HEK293T (cell line): ENCODE data around the gene TSC22D3.
A peak's percentile ranks its signal among the peaks of the same experiment; 100 is the strongest.
"Not testable (repeated sequence)": the region's sequence is repeated elsewhere in the genome, so short reads cannot be mapped to it uniquely, and the experiment has no call there.

Source experiments
- CTCF ChIA-PET: fragments of 350-600 bp; formaldehyde crosslinking; extraction: SDS; loops from one replicate; lab custom pipeline; 2021; ENCODE audit warnings: antibody characterized with exemption, inconsistent platforms; lab: Yijun Ruan, JAX
- POLR2A ChIA-PET: fragments of 350-600 bp; formaldehyde crosslinking; extraction: SDS; loops from one replicate; lab custom pipeline; 2020; ENCODE audit warnings: antibody characterized with exemption, inconsistent platforms; lab: Yijun Ruan, JAX
- DNase-seq: peaks from one replicate; pipeline ENCODE4 v3.0.0; 2012; ENCODE audit warnings: mixed read lengths; ENCODE audit errors: extremely low spot score
- ARNT ChIP-seq: fragments of 450-650 bp; IDR thresholded peaks from 2 replicates; pipeline ENCODE4 v1.6.1; 2017; ENCODE audit warnings: mild to moderate bottlenecking
- BHLHE40 ChIP-seq: fragments of 450-650 bp; IDR thresholded peaks from 2 replicates; pipeline ENCODE4 v1.6.1; 2016; ENCODE audit warnings: mild to moderate bottlenecking, moderate library complexity, borderline replicate concordance
- CTBP1 ChIP-seq: fragments of 450-650 bp; IDR thresholded peaks from 2 replicates; pipeline ENCODE4 v1.6.1; 2016; ENCODE audit warnings: borderline replicate concordance
- ELF4 ChIP-seq: fragments of 450-650 bp; IDR thresholded peaks from 2 replicates; pipeline ENCODE4 v1.6.1; 2017; ENCODE audit warnings: antibody characterized with exemption
- FOXA1 ChIP-seq: fragments of 450-650 bp; IDR thresholded peaks from 2 replicates; pipeline ENCODE4 v1.6.1; 2016; ENCODE audit warnings: mild to moderate bottlenecking
- FOXK2 ChIP-seq: fragments of 450-650 bp; IDR thresholded peaks from 2 replicates; pipeline ENCODE4 v1.6.1; 2016; ENCODE audit warnings: mild to moderate bottlenecking
- FOXM1 ChIP-seq: fragments of 450-650 bp; IDR thresholded peaks from 2 replicates; pipeline ENCODE4 v1.6.1; 2017; ENCODE audit warnings: mild to moderate bottlenecking, borderline replicate concordance
- HDGF ChIP-seq: fragments of 450-650 bp; IDR thresholded peaks from 2 replicates; pipeline ENCODE4 v1.6.1; 2017; ENCODE audit warnings: antibody characterized with exemption, borderline replicate concordance
- L3MBTL2 ChIP-seq: fragments of 450-650 bp; conservative IDR thresholded peaks from 2 replicates; pipeline ENCODE4 v1.6.1; 2016; ENCODE audit warnings: mild to moderate bottlenecking
- LEF1 ChIP-seq: fragments of 450-650 bp; IDR thresholded peaks from 2 replicates; pipeline ENCODE4 v1.6.1; 2017; ENCODE audit warnings: mild to moderate bottlenecking, borderline replicate concordance
- NFRKB ChIP-seq: fragments of 450-650 bp; IDR thresholded peaks from 2 replicates; pipeline ENCODE4 v1.6.1; 2016; ENCODE audit warnings: mild to moderate bottlenecking, moderate library complexity
- PKNOX1 ChIP-seq: fragments of 450-650 bp; IDR thresholded peaks from 2 replicates; pipeline ENCODE4 v1.6.1; 2016
- SP1 ChIP-seq: fragments of 450-650 bp; IDR thresholded peaks from 2 replicates; pipeline ENCODE4 v1.6.1; 2017
- SUZ12 ChIP-seq: fragments of 450-650 bp; IDR thresholded peaks from 2 replicates; pipeline ENCODE4 v1.6.1; 2016; ENCODE audit warnings: mild to moderate bottlenecking
- TARDBP ChIP-seq: fragments of 450-650 bp; IDR thresholded peaks from 2 replicates; pipeline ENCODE4 v1.6.1; 2016
- ZNF384 ChIP-seq: fragments of 450-650 bp; IDR thresholded peaks from 2 replicates; pipeline ENCODE4 v1.6.1; 2016

TSC22D3 gene

GRCh38 chrX:107775734-107776511, at the start of gene TSC22D3:
TSC22D3 (minus strand) TSS chrX:107775787; CDS start chrX:107775419, 368 bp downstream.
- POLR2A ChIA-PET = interaction anchor here (0.6 to 6.2 kb wide), 26 partner anchors 9 to 265 kb away, joined by 3 to 198 read pairs (median 6); partner anchors contain the start of genes MID2 and PRPS1
- CTCF ChIA-PET = interaction anchor here (0.5 to 9.6 kb wide), 24 partner anchors 9 to 237 kb away, joined by 3 to 173 read pairs (median 5); partner anchors contain the start of gene PRPS1
- peak; percentile 87 for DNase-seq
- TF ChIP-seq PKNOX1 (peak; percentile 75; the same call in 1 of the 2 replicates), SP1 (no peak), L3MBTL2 (0 out of 2 replicates have a peak, but pooled peaks have one; percentile 22), FOXM1 (peak; percentile 40; the same call in 1 of the 2 replicates), LEF1 (no peak)

- DNase-seq = no peak
- no peak for TF ChIP-seq BHLHE40
- TF ChIP-seq CTBP1 = no peak
- TF ChIP-seq PKNOX1 = no peak
- POLR2A ChIA-PET = no interaction called here
- CTCF ChIA-PET = no interaction called here
Observed at GRCh38 chrX:107823456-107823855, 47.9 kb upstream of the TSC22D3 start.

GRCh38 chrX:107823042-107823441, 47.5 kb upstream of the TSC22D3 start:
- ChIA-PET CTCF (no interaction called here), POLR2A (no interaction called here)
- DNase-seq = no peak
- TF ChIP-seq BHLHE40 = no peak
- TF ChIP-seq PKNOX1 = no peak
- TF ChIP-seq NFRKB = no peak

- no peak for DNase-seq
- POLR2A ChIA-PET = no interaction called here
- TF ChIP-seq TARDBP (no peak), ZNF384 (no peak), SUZ12 (no peak), ELF4 (no peak), HDGF (no peak), SP1 (no peak), FOXA1 (no peak), BHLHE40 (no peak)
- CTCF ChIA-PET = no interaction called here
Observed at GRCh38 chrX:107818900-107819521, 43.4 kb upstream of the TSC22D3 start.

GRCh38 chrX:107810053-107810452, 34.5 kb upstream of the TSC22D3 start:
- ChIA-PET POLR2A (interaction anchor here (0.6 kb wide), 1 partner anchor 100 kb away, joined by 3 read pairs; no protein-coding TSS in a partner anchor), CTCF (interaction anchor here (0.6 kb wide), 1 partner anchor 29 kb away, joined by 3 read pairs; no protein-coding TSS in a partner anchor)
- not testable (repeated sequence) for DNase-seq

GRCh38 chrX:107805179-107805578, 29.6 kb upstream of the TSC22D3 start:
- CTCF ChIA-PET = no interaction called here
- POLR2A ChIA-PET = no interaction called here
- DNase-seq = no peak
- TF ChIP-seq SP1 = no peak
- no peak for TF ChIP-seq ZNF384
- TF ChIP-seq PKNOX1 = no peak
- no peak for TF ChIP-seq TARDBP
- no peak for TF ChIP-seq HDGF
- TF ChIP-seq ELF4 = no peak
- no peak for TF ChIP-seq FOXK2
- no peak for TF ChIP-seq FOXA1
- no peak for TF ChIP-seq SUZ12
- TF ChIP-seq LEF1 = no peak
- TF ChIP-seq ARNT = no peak
- no peak for TF ChIP-seq L3MBTL2
- no peak for TF ChIP-seq FOXM1
- TF ChIP-seq BHLHE40 = no peak
- TF ChIP-seq NFRKB = no peak
- TF ChIP-seq CTBP1 = no peak
